ENCODE results near the gene ZNF878. TPM values are rescaled to one million over a fixed set of nuclear protein-coding genes. Genes with fewer than 3 reads are reported as not detected.
A peak's percentile ranks its signal among the peaks of the same experiment; 100 is the strongest.

ZNF878 gene
- total and polyA plus RNA-seq, 2 of the 13 experiments (the other 11 are each of a cell fraction or from before 2014, with no cell fraction given) = 0.46 to 5.2 TPM

GRCh38 chr19:12052497-12053169 is at the start of gene ZNF878 (continued):
- TF ChIP-seq ZNF574 (CRISPR knock-in tag; IDR thresholded peaks at IDR 0.05) (peak; percentile 86), HIC2 (CRISPR knock-in tag; IDR thresholded peaks at IDR 0.05; ENCODE audit: low read depth) (no peak), MTERF4 (CRISPR knock-in tag; IDR thresholded peaks at IDR 0.05) (0 out of 2 replicates have a peak, but pooled peaks have one; percentile 74), ZFP41 (CRISPR knock-in tag; IDR thresholded peaks at IDR 0.05; ENCODE audit: borderline replicate concordance) (no peak), DNMT3B (CRISPR knock-in tag; conservative IDR thresholded peaks at IDR 0.05) (peak; percentile 87; the same call in 1 of the 2 replicates), CHCHD3 (CRISPR knock-in tag; IDR thresholded peaks at IDR 0.05) (no peak), IRX3 (CRISPR knock-in tag; IDR thresholded peaks at IDR 0.05; ENCODE audit: borderline replicate concordance, low read depth) (0 out of 2 replicates have a peak, but pooled peaks have one; percentile 10), RFX1 (IDR thresholded peaks at IDR 0.05) (no peak), PCBP2 (optimal IDR thresholded peaks at IDR 0.05; ENCODE audit: low read depth, low read length, poor library complexity, severe bottlenecking) (no peak), CENPBD1 (CRISPR knock-in tag; IDR thresholded peaks at IDR 0.05; ENCODE audit: borderline replicate concordance, low read depth) (no peak), ZNF891 (CRISPR knock-in tag; IDR thresholded peaks at IDR 0.05) (peak; percentile 94; the same call in 1 of the 2 replicates), SKIL (CRISPR knock-in tag; IDR thresholded peaks at IDR 0.05; ENCODE audit: borderline replicate concordance) (0 out of 2 replicates have a peak, but pooled peaks have one; percentile 25), PRDM15 (CRISPR knock-in tag; IDR thresholded peaks at IDR 0.05) (no peak), NR0B2 (CRISPR knock-in tag; IDR thresholded peaks at IDR 0.05) (no peak)
